GM19023 (cell line): ENCODE data around the gene MAOB.
"Not testable (repeated sequence)": the region's sequence is repeated elsewhere in the genome, so short reads cannot be mapped to it uniquely, and the experiment has no call there.

Experiments
- ATAC-seq: cut with Tn5 transposase; IDR thresholded peaks from one replicate; pipeline ENCODE4 v1.9.1; 2021; ENCODE audit warnings: mild to moderate bottlenecking, moderate library complexity; ENCODE audit not compliant: unreplicated experiment

The MAOB gene

DNA sequence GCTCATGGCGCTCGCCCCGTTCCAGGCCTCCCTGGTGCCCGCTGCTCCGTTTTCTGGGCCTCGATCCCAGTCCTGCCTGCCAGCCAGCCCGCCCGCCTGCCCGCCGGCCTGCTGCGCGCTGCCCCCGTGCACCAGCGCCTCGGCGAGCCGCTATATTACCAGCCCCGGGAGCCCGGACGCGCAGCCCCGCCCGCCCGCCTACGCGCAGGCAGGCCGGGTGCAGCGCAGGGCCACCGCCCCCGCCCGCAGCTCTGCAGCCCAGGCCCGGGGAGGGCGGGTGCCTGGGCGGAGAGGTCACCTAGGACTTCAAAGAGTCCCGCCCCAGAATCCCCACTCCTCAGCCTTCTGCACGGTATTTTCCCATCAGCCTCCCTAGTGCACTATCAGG is at the start of gene MAOB:
TSS of gene MAOB (minus strand) at position 157 of the 388 bp plus-strand sequence. CDS start at position 6, 151 bp downstream.
- ATAC-seq: no peak

DNA sequence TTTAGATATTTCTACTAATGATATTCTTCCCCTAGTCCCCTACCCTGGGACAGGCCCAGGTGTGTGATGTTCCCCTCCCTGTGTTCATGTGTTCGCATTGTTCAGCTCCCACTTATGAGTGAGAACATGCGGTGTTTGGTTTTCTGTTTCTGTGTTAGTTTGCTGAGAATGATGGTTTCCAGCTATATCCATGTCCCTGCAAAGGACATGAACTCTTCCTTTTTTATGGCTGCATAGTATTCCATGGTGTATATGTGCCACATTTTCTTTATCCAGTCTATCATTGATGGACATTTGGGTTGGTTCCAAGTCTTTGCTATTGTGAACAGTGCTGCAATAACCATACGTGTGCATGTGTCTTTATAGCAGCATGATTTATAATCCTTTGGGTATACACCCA is 39.8 kb upstream of the MAOB start:
- not testable (repeated sequence) for ATAC-seq

DNA sequence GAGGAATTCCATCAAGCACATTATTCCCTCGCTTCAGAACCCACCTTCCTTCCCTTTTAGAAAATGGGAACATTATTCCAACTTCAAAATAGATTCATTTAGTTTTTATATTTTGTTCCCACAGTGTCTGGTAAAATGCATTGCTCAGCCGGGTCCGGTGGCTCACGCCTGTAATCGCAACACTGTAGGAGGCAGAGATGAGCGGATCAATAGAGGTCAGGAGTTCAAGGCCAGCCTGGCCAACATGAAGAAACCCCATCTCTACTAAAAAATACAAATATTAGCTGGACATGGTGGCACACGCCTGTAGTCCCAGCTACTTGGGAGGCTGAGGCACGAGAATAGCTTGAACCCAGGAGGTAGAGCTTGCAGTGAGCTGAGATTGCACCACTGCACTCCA is 28.5 kb upstream of the MAOB start:
- ATAC-seq: not testable (repeated sequence)

DNA sequence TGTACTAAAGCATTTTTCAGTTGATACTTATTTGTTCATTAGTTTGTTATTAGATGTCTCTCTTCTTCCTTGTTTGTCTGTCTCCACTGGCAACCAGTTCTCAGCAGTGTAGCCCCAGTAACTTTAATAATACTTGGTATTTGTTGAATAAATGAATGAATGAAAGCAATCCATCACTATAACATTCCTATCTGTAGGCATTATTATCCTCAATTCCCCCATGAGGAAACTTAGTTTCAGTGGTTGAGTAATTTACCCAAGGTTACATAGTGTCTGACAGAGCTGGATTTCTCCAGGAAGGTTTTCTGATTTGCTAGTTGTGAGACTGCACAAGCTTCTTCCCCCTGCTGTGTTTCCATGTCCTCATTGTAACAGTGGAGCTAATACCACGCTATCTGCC is 27.8 kb upstream of the MAOB start:
- no peak for ATAC-seq

DNA sequence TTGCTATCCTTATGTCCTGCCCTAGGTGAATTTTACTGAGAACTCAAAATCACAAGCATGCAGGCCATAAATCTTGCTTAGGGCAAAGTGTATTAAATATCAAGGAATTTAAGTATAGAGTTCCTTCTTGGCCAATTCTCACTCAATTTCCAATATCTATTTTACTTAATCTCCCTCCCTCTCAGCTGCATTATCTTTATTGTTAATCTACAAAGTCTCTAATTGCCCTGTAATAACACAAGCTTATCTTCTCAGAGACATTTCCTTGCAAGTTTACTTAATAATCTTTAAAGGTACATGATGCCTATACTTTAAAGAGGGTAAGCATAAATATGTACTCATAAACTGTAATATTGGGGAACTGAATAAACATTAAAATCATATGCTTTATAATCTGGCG is 26.9 kb upstream of the MAOB start:
- ATAC-seq: no peak

DNA sequence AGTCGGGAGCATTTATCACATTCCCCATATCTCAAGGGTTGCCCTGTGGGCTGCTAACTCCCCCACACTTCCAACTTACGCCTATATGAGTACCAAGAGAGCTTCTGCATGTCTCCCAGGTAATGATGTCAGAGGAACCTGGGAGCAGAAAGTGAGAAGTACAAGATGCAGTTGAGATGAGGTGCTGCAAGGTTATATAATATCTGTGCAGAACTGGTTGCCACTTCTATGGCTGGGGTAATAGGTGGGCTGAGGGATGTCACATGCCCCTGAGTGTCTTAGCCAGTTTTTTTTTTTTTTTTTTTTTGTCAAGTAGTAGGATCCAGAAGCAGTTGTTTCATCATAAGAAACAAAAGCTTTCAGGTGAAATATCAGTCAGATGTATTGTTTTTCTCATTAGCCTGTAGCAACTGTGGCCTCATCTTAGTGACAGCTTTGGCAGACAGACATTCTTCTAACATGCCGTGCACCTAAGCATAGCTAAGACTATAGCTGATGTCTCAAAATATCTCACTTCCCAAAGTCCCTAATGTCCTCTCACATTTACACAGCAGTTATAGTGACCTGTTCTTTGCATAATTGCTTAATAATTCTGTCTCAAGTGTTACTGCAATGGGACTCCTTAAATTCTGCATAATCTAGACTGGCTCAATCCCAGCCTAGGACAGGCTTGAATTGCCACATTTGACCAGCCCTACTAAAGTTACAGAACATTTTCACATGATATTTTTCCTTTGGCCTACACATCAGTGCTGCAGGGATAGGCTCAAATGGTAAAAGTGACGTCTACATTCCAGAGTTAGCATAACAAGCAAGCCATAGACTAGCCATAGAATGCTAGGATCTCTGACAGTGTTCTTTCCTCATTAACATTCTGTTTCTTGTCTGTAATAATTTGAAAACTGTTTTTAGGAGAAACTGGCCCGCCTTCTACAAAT is 17.9 kb upstream of the MAOB start:
- no peak for ATAC-seq

DNA sequence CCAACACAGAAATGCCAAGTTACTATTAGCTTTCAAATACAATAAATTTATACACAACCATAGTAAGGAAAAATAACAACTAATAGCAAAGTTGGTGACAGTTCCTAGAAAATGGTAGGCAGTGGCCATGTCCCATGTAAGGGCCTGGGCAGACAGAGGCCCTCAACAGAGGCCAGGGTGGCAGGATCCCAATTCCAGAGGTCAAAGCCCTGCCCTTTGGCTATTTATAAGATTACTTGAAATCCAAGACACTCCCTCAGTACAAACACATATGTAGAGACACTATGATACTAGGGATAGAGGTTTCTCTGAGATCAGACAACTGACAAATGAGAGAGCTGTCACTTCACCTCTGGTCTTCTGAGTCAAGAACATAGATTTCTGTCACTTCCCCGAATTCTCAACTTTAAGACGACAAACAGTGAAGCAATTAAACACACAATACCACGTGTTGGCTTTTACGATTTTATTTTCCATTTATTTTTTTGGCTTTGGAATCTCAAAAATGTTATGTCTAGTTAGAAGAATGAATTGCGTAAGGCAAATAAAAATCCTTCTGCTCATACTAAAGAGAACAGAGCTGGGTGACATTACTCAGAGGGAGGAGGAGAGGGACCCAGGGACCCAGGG is 16.3 kb upstream of the MAOB start:
- ATAC-seq: no peak

DNA sequence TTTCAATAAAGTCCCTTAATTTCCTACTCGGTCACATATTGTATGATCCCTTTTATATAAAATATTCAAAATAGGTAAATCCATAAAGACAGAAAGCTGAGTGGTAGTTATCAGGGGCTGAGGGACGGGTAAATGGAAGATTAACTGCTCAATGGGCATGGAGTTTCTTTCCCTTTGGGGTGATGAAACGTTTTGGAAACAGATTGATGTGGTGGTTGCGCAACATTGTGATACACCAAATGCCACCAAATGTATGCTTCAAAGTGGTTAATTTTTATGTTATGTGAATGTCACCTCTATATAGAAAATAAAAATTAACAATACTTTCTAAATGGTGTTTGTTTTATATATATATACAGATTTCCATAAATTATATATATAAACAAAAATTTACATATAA is 15.0 kb upstream of the MAOB start:
- ATAC-seq: no peak

DNA sequence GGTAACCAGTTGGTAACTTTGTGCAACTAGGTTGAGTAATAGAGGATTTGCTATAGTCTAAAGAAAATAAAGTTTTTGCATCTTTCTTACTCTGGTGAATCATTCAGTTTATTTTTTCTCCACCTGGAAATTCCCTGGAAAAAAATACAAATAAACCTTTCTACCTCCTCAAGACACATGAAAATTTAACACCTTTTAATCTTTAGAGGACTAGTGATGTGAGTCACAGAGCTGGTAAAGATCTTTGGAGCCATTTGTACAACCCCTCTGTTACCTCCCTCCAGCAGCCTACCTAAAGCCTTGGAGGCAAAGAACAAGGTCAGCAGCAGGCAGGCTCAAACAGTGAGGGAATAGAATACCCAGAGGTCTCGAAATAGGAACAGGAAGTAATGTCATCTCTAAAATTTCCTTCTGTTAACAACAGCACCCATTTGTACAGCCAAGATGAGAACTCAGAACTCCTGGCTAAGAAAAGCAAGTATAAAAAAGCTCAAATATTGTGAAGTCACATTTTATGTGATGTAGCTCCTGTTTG is 10.2 kb upstream of the MAOB start:
- ATAC-seq: no peak

DNA sequence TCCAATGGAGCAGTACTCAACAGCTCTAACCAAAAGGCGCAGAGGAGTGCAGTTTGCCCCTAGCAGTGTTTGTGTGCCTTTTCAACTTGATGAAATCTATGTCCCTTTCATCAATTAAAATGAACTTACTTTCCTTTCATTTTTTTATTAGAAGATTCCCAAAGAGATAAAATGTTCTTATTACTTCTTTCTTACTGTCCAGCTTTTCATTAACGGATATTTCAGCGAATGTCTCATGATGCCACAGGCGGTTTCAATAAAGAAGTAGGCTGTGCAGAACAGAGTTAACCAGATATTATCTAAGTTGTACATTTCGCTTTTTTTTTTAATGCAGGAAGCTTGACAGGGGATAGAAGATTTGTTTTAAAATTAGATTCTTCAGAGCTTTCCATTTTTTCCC is 3.4 kb upstream of the MAOB start:
- no peak for ATAC-seq

DNA sequence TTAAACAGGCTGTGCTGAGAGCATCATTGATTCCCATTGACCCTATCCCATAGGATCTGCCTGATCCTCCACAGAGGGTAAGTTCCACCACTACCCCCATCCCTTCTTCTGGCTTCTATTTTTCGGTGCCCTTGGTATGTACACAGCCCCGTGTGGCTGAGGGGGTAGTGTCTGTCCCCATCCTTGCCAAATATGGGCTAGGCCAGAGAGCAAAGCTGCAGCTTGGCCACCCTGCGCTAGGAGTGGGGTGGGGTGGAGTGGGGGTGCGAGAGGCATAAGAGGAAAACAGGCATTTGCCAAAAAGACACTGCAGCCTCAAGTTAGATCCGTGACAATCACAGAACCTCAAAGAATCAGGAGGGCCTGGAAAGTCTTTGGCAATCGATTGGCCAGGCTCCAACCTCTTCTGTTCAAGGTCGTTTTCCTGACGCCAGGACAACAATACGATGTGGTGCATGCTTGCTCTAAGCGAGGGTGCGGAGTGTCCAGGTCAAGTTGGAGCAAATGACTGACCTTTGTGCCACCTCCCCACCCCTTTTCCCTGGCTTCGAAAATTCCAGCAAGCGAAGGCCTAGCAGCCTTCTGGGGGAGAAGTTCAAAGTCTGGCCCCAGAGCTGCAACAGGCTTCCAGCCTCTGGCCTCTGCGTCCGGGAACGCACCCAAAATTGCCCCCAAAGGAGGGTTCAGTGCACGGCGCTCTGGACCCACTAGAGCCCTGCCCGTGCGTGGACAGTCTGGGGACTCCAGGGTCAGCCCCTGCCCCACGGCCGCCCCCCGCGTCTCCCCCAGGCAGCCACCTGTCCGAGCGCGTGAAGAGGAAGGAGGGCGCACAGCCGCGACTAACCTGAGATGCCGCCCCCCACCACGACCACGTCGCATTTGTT is 598 bp downstream of the MAOB start:
- ATAC-seq: no peak

DNA sequence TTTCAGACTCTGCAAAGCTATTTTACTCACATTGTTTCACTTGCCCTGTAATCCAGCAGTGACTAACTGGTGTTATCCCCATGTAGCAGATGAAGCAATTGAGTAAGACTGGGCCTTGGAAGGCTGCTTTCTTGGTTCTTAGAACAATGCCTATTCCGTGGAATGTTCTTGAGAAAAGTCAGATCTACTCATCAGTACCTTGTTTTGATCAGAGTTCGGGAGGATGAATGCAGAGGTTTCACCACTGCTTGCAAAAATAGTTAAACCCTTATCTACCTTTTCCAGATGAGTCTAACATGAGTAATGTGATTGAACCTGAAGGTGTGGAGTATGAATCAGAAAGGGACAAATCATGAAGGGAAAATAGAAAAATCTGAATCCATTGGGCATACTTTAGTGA is 1.8 kb downstream of the MAOB start:
- ATAC-seq: no peak

DNA sequence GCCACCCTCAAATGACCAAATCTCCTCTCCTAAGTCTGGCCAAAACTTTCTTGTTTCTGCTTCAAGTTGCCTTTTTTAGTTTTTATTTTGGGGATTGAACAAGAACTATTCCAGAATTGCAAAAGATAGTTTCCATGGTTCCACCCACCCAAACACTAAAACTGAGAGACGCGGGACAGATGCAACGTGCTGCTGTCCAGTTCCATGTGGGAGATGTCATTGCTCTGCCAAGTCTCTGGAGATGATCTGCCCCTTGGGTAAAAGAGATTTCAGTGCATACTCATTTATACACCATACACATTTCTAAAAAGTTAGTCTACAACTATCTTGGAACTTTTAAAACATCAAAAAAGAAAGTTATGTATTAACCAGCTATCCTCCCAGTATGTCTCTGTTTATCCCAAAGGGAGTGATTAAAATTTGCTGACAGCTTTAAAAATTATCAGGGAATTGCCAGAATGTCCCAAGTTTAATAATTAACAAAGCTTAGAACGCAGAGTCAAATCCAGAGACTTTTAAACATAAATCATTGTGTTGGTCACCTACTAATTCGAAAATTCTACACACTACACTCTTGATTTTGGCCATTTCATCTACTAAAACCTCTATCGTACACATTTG is 3.2 kb downstream of the MAOB start:
- ATAC-seq: no peak

DNA sequence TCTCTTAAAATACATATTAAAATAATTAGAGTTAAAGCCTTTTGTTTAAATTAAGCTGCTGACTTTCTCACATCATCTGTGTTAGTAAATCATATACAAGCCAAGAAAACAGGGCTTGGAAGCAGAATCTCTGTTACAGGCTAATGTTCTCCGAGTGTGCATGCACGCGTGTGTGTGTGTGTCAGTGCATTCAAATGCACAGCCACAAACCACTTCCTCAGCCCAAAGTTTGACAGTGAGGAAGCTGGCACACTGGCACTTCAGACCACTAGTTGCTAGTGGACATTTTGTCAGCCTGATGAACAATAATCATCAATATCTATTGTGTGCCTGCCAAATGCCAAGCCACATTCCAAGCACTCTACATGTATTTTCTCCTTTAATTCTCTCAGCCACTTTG is 5.6 kb downstream of the MAOB start:
- ATAC-seq: no peak

DNA sequence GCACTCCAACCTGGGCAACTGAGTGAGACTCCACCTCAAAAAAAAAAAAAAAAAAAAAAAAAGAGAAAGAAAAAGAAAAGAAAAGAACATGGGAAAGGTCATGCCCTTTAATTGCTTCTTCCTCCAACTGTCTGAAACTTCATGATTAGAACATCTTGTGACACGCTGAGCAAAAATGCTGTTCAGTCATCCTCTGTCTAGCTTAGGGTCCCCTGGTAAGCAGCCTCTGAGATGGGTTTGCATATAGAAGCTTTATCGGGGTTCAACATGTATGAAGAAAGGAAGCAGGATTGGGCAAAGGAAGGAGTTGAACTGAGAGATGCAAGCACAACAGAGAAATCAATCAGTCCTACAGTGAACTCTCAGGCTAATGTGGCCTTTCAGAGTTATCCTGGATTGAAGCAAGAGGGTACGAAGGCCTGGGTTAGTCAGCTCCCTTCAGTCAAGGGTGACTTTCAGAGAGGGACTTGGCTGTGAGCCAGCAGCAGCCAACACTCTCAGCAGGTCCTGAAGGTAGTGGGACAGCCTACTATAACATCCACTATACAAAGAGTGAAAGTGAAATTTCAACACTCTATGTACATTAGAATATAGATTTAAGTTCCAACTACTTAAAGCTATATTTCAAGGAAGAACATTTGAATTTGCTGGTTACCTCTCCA is 11.4 kb downstream of the MAOB start:
- ATAC-seq: no peak

DNA sequence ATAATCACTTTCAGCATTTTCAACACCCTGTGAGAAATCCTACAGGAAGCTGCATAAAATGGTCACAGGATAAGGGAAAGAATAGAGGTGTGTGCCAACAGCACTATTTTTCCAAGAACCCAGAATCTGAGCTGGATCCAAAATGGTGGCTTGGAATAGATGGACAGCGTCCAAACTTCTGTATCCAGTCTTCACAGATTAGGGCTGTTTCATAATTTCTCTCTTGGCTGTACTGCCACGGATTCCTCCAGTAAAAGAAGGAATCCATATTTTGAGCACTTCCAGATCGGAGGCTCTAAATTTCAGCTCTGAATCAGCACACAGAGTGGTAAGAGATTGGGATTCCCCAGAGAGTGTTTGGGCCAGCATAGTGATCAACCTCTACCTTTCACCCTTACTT is 12.2 kb downstream of the MAOB start:
- no peak for ATAC-seq

DNA sequence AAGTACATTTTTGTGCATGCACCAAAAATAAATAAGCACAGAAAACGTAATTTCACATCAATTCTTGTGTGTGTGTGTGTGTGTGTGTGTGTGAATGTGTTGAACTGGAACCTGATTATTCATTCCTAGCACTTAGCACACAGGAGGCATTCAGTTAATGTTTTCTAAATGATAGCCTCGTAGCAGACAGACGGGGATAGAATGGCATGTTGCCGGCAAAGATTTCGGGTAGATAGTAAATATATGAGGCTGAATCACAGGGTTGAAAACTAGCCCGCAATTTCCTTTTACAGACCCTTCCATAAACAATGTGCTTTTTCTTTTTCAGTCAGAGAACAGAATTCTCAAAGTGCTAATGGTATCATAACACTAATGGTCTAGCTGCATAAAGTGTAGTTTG is 13.5 kb downstream of the MAOB start:
- no peak for ATAC-seq

DNA sequence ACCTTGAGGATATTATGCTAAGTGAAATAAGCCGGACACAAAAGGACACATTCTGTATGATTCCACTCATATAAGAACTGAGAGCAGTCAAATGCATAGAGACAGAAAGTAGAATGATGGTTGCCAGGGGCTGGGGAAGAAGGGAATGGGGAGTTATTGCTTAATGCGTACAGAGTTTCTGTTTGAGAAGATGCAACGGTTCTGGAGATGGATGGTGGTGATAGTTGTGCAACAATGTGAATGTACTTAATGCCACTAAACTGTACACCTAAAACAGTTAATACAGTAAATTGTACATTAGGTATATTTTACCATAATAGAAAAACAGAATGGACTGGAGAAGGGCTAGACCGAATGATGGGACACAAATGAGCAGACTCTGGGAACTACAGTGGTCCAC is 15.8 kb downstream of the MAOB start:
- no peak for ATAC-seq

DNA sequence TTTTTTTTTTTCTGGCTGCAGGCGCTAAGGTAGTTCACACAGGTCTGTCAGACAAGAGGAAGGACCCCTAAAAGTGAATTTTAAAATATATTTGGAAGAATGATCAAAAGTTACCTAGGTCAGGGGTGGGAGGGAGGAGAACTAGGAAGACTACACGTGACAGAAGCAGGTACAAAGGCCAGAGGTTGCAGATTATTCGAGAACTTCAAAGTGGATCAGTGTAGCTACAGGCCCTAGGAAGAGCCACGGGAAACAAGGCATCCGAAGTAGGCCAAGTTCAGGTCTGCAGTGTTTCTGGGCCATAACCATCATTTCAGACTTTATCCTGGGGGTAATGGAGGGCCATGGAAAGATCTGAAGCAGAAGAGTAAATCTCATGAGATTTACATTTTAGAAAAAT is 16.5 kb downstream of the MAOB start:
- no peak for ATAC-seq

DNA sequence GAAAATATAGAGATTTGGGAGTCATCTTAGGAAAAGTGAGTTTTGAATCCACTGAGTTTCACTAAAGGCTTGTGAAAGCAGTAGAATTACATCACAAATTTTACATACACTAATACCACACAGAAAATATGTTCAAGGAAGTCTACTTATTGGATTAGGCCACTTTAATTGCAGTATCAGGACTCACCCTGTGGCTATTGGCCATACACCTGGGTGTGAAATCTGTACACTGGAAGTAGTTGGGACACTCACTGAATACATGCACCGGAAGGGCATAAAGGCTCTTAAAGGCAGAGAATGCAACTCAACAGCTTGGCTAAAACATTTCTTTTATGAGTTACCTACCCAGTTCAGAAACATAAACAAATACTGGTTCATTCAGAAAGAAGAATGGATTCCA is 19.8 kb downstream of the MAOB start:
- ATAC-seq: no peak
